Measurements from ENCODE around the gene WASL. TPM values are rescaled to one million over a fixed set of nuclear protein-coding genes. Genes with fewer than 3 reads are reported as not detected.

Gene WASL
- total RNA-seq, 2 experiments from 2014 or later: 4.4 to 6.3 TPM

- Histone ChIP-seq H3K4me3 (ENCODE audit: low read depth, low read length, poor library complexity, severe bottlenecking) (no peak overlapping the region), H4K20me1 (ENCODE audit: insufficient read depth, low read length) (peaks cover 10% of the 10 kb centered on the region; the same call in 1 of the 2 replicates), H3K9me3 (ENCODE audit: low read length) (no peaks in the 10 kb centered on the region), H3K4me1 (ENCODE audit: insufficient read depth, low read length, poor library complexity, severe bottlenecking) (peaks cover under 1% of the 10 kb centered on the region), H2AFZ (ENCODE audit: low read length) (no peak overlapping the region), H3K27ac (ENCODE audit: low read depth, low read length, poor library complexity, severe bottlenecking) (no peak overlapping the region), H3K79me2 (ENCODE audit: insufficient read depth, low read depth, low read length) (peaks cover 50% of the 10 kb centered on the region), H3K9me2 (ENCODE audit: insufficient read depth, low read length) (no peaks in the 10 kb centered on the region), H3K4me2 (ENCODE audit: low read length) (no peak overlapping the region), H3K36me3 (ENCODE audit: insufficient read depth, low read length) (no peaks in the 10 kb centered on the region)
- ChIA-PET POLR2A (interaction anchor here (0.5 to 1.0 kb wide), 2 partner anchors 25 to 52 kb away, joined by 3 to 4 read pairs; no protein-coding TSS in a partner anchor), CTCF (ENCODE audit: unreplicated experiment) (no interaction called here)
- DNase-seq (ENCODE audit: low spot score): no peak
- intact Hi-C loops (cut with micrococcal nuclease; ENCODE audit: unreplicated experiment): no loop called here
- BruUV-seq (replicated peaks): no TSS peak
- no peak for TF ChIP-seq EZH2phosphoT487 (IDR thresholded peaks at IDR 0.05; ENCODE audit: borderline replicate concordance, low read depth, low read length)
- no peak for TF ChIP-seq CTCF (conservative IDR thresholded peaks at IDR 0.05; ENCODE audit: low read length)
Measured at GRCh38 chr7:123719197-123719721, 29.5 kb downstream of the WASL start.

- BruUV-seq (replicated peaks): no TSS peak
- Histone ChIP-seq H2AFZ (ENCODE audit: low read length) (no peak overlapping the region), H3K79me2 (ENCODE audit: insufficient read depth, low read depth, low read length) (peaks cover 45% of the 10 kb centered on the region; the same call in 1 of the 2 replicates), H3K4me1 (ENCODE audit: insufficient read depth, low read length, poor library complexity, severe bottlenecking) (no peaks in the 10 kb centered on the region), H3K27ac (ENCODE audit: low read depth, low read length, poor library complexity, severe bottlenecking) (no peak overlapping the region), H3K9me2 (ENCODE audit: insufficient read depth, low read length) (no peaks in the 10 kb centered on the region), H3K4me3 (ENCODE audit: low read depth, low read length, poor library complexity, severe bottlenecking) (no peak overlapping the region), H3K9me3 (ENCODE audit: low read length) (no peaks in the 10 kb centered on the region), H3K4me2 (ENCODE audit: low read length) (no peak overlapping the region), H4K20me1 (ENCODE audit: insufficient read depth, low read length) (0 out of 2 replicates have a peak, but pooled peaks cover 6% of the 10 kb centered on the region), H3K36me3 (ENCODE audit: insufficient read depth, low read length) (no peaks in the 10 kb centered on the region)
- no peak for TF ChIP-seq EZH2phosphoT487 (IDR thresholded peaks at IDR 0.05; ENCODE audit: borderline replicate concordance, low read depth, low read length)
- TF ChIP-seq CTCF (conservative IDR thresholded peaks at IDR 0.05; ENCODE audit: low read length): no peak
- no peak for DNase-seq (ENCODE audit: low spot score)
- intact Hi-C loops (cut with micrococcal nuclease; ENCODE audit: unreplicated experiment): no loop called here
- CTCF ChIA-PET (ENCODE audit: unreplicated experiment): no interaction called here
- POLR2A ChIA-PET: interaction anchor here (0.5 kb wide), 1 partner anchor 24 kb away, joined by 3 read pairs; no protein-coding TSS in a partner anchor
Measured at GRCh38 chr7:123718773-123719172, 30.0 kb downstream of the WASL start.

- 0 out of 2 replicates have a peak, but pooled peaks cover 3% of the 10 kb centered on the region for H3K36me3 ChIP-seq (ENCODE audit: insufficient read depth, low read length)
- no peak for DNase-seq (ENCODE audit: low spot score)
- no peak overlapping the region for H2AFZ ChIP-seq (ENCODE audit: low read length)
- no peaks in the 10 kb centered on the region for H3K4me1 ChIP-seq (ENCODE audit: insufficient read depth, low read length, poor library complexity, severe bottlenecking)
- no TSS peak for BruUV-seq (replicated peaks)
- 0 out of 2 replicates have a peak, but pooled peaks cover 5% of the 10 kb centered on the region for H4K20me1 ChIP-seq (ENCODE audit: insufficient read depth, low read length)
- TF ChIP-seq EZH2phosphoT487 (IDR thresholded peaks at IDR 0.05; ENCODE audit: borderline replicate concordance, low read depth, low read length) (no peak), CTCF (conservative IDR thresholded peaks at IDR 0.05; ENCODE audit: low read length) (no peak)
- ChIA-PET CTCF (ENCODE audit: unreplicated experiment) (no interaction called here), POLR2A (interaction anchor here (0.6 to 2.0 kb wide), 6 partner anchors 14 to 54 kb away, joined by 3 to 5 read pairs (median 4); partner anchors contain the start of gene WASL)
- no peak overlapping the region for H3K4me2 ChIP-seq (ENCODE audit: low read length)
- H3K79me2 ChIP-seq (ENCODE audit: insufficient read depth, low read depth, low read length): peaks cover 35% of the 10 kb centered on the region; the same call in 1 of the 2 replicates
- no peak overlapping the region for H3K27ac ChIP-seq (ENCODE audit: low read depth, low read length, poor library complexity, severe bottlenecking)
- no peaks in the 10 kb centered on the region for H3K9me2 ChIP-seq (ENCODE audit: insufficient read depth, low read length)
- intact Hi-C loops (cut with micrococcal nuclease; ENCODE audit: unreplicated experiment): no loop called here
- H3K9me3 ChIP-seq (ENCODE audit: low read length): no peaks in the 10 kb centered on the region
- H3K4me3 ChIP-seq (ENCODE audit: low read depth, low read length, poor library complexity, severe bottlenecking): no peak overlapping the region
Measured at GRCh38 chr7:123717689-123718088, 31.1 kb downstream of the WASL start.
